BJ (cell line): ENCODE measurements around the gene UNC45B. TPM values are rescaled to one million over a fixed set of nuclear protein-coding genes. Genes with fewer than 3 reads are reported as not detected.
"Not testable (repeated sequence)": the region's sequence is repeated elsewhere in the genome, so short reads cannot be mapped to it uniquely, and the experiment has no call there.

Experiments
- CTCF ChIA-PET: fragments of 350-600 bp; formaldehyde crosslinking; extraction: SDS; loops from one replicate; lab custom pipeline; 2021; ENCODE audit warnings: antibody characterized with exemption, inconsistent platforms; lab: Yijun Ruan, JAX
- POLR2A ChIA-PET: fragments of 300-600 bp; sonication (Branson Sonifier 250); formaldehyde crosslinking; extraction: SDS; loops from one replicate; lab custom pipeline; 2021; ENCODE audit warnings: antibody characterized with exemption; lab: Charles Lee
- DNase-seq: peaks from one replicate; pipeline ENCODE4 v3.0.0-alpha.2; 2011; ENCODE audit warnings: low read depth
- H3K27me3 ChIP-seq: 2 replicates; pipeline ENCODE4 v1.6.0; 2011; ENCODE audit warnings: low read length; ENCODE audit not compliant: control insufficient read depth, insufficient read depth
- H3K36me3 ChIP-seq: 2 replicates; pipeline ENCODE4 v1.5.1; 2011; ENCODE audit warnings: low read length; ENCODE audit not compliant: control insufficient read depth, insufficient read depth
- H3K4me3 ChIP-seq: 2 replicates; pipeline ENCODE4 v1.5.1; 2011; ENCODE audit warnings: low read depth, mild to moderate bottlenecking, control low read depth, low read length
- CTCF ChIP-seq: IDR thresholded peaks from 2 replicates; pipeline ENCODE4 v1.5.1; 2011; ENCODE audit warnings: low read depth, mild to moderate bottlenecking, control low read depth, inconsistent platforms, low read length, moderate library complexity; ENCODE audit not compliant: insufficient read depth
- polyA plus RNA-seq: library from polyadenylated mRNA; depleted of rRNA; stranded (reverse); fragments of >200 nt; gene quantifications from 2 replicates; pipeline ENCODE4 v1.2.3, GENCODE V29; 2011

The UNC45B gene
- polyA plus RNA-seq, 1 experiment, result not detected

GRCh38 chr17:35188111-35188510, 40.5 kb downstream of the UNC45B start:
- TF ChIP-seq CTCF, result no peak
- CTCF ChIA-PET, result no interaction called here
- no peak overlapping the region for H3K4me3 ChIP-seq
- H3K36me3 ChIP-seq, result no peaks in the 10 kb centered on the region
- POLR2A ChIA-PET, result no interaction called here
- DNase-seq, result no peak
- H3K27me3 ChIP-seq, result no peaks in the 10 kb centered on the region

GRCh38 chr17:35189291-35189690, 41.7 kb downstream of the UNC45B start:
- Histone ChIP-seq H3K27me3 (no peaks in the 10 kb centered on the region), H3K36me3 (no peaks in the 10 kb centered on the region), H3K4me3 (no peak overlapping the region)
- POLR2A ChIA-PET, result no interaction called here
- no peak for DNase-seq
- CTCF ChIA-PET, result interaction anchor here (2.3 kb wide), 1 partner anchor 344 kb away, joined by 5 read pairs; no protein-coding TSS in a partner anchor
- TF ChIP-seq CTCF, result no peak

- H3K4me3 ChIP-seq, result no peak overlapping the region
- TF ChIP-seq CTCF, result no peak
- H3K27me3 ChIP-seq, result no peaks in the 10 kb centered on the region
- CTCF ChIA-PET, result interaction anchor here (1.0 kb wide), 1 partner anchor 45 kb away, joined by 3 read pairs; no protein-coding TSS in a partner anchor
- no peaks in the 10 kb centered on the region for H3K36me3 ChIP-seq
- POLR2A ChIA-PET, result no interaction called here
- DNase-seq, result no peak
Observed at GRCh38 chr17:35191001-35191695, 43.5 kb downstream of the UNC45B start.

GRCh38 chr17:35192708-35193107, 45.1 kb downstream of the UNC45B start:
- Histone ChIP-seq H3K27me3 (no peaks in the 10 kb centered on the region), H3K4me3 (no peak overlapping the region), H3K36me3 (no peaks in the 10 kb centered on the region)
- POLR2A ChIA-PET, result no interaction called here
- no peak for DNase-seq
- no peak for TF ChIP-seq CTCF
- CTCF ChIA-PET, result no interaction called here

- H3K36me3 ChIP-seq, DNase-seq, POLR2A ChIA-PET, CTCF ChIA-PET, H3K4me3 ChIP-seq, H3K27me3 ChIP-seq: not testable (repeated sequence)
Observed at GRCh38 chr17:35194001-35194400, 46.4 kb downstream of the UNC45B start, which contains the start of gene SLC35G3. Gene SLC35G3, minus strand, starts transcription at chr17:35194393. Its CDS starts 86 bp downstream, at chr17:35194307.

GRCh38 chr17:35195062-35195461, 47.4 kb downstream of the UNC45B start:
- POLR2A ChIA-PET, result not testable (repeated sequence)

GRCh38 chr17:35202582-35202981, 55.0 kb downstream of the UNC45B start:
- H3K36me3 ChIP-seq, CTCF ChIA-PET, H3K4me3 ChIP-seq, DNase-seq, H3K27me3 ChIP-seq, POLR2A ChIA-PET: not testable (repeated sequence)

More at GRCh38 chr17:35195062-35195461, 47.4 kb downstream of the UNC45B start:
- H3K27me3 ChIP-seq, CTCF ChIA-PET, H3K36me3 ChIP-seq, H3K4me3 ChIP-seq, DNase-seq: not testable (repeated sequence)
